ENCODE results near the gene SUMF1.

GRCh38 chr3:4392992-4393391, 74.1 kb downstream of the SUMF1 start:
- TF ChIP-seq CTCF (IDR thresholded peaks at IDR 0.05), result no peak
- no peak for TF ChIP-seq POLR2A (IDR thresholded peaks at IDR 0.05)
